ENCODE measurements around the gene TMEM106A.

GRCh38 chr17:43217614-43218087, 6.0 kb downstream of the TMEM106A start:
- TF ChIP-seq GATA2 (IDR thresholded peaks at IDR 0.05; ENCODE audit: low read depth, low read length) (no peak), GATA3 (IDR thresholded peaks at IDR 0.05; ENCODE audit: low read depth, low read length) (no peak)

All from SH-SY5Y (cell line).